Activated CD4-positive, alpha-beta memory T cell treated with anti-CD3 and anti-CD28 coated beads, Interleukin-2, amount 10 ng/mL, durations not matched to agents 7 days and 5 days (primary cell): ENCODE measurements around the gene RDH16. TPM values are rescaled to one million over a fixed set of nuclear protein-coding genes. Genes with fewer than 3 reads are reported as not detected.

Experiments
- CTCF ChIA-PET: fragments of 350-600 bp; sonication (Branson Sonifier 250); formaldehyde crosslinking; loops from one replicate; lab custom pipeline; 2021; ENCODE audit warnings: antibody characterized with exemption, inconsistent platforms; lab: Charles Lee
- POLR2A ChIA-PET: fragments of 350-600 bp; sonication (Branson Sonifier 250); formaldehyde crosslinking; loops from one replicate; lab custom pipeline; 2021; ENCODE audit warnings: antibody characterized with exemption; lab: Charles Lee
- DNase-seq: peaks from one replicate; pipeline ENCODE4 v3.0.0-alpha.2; 2020
- H3K27ac Mint-ChIP-seq: one replicate; pipeline ENCODE4 v1.8.0; 2021; ENCODE audit warnings: mild to moderate bottlenecking, mixed read lengths
- H3K27me3 Mint-ChIP-seq: one replicate; pipeline ENCODE4 v1.8.0; 2021; ENCODE audit warnings: mixed read lengths
- H3K36me3 Mint-ChIP-seq: one replicate; pipeline ENCODE4 v1.8.0; 2021; ENCODE audit warnings: low read depth, mixed read lengths
- H3K4me1 Mint-ChIP-seq: one replicate; pipeline ENCODE4 v1.8.0; 2021; ENCODE audit warnings: mixed read lengths
- H3K4me3 Mint-ChIP-seq: one replicate; pipeline ENCODE4 v1.8.0; 2021; ENCODE audit warnings: mild to moderate bottlenecking, mixed read lengths
- H3K9me3 Mint-ChIP-seq: one replicate; pipeline ENCODE4 v1.8.0; 2021; ENCODE audit warnings: mixed read lengths
- total RNA-seq, 2 experiments: library from RNA; stranded (reverse); gene quantifications; one replicate each; pipeline ENCODE4 v1.2.3, GENCODE V29; 2021

The RDH16 gene
- total RNA-seq, 2 experiments from 2014 or later = 0.28 to 0.53 TPM

- H3K9me3 Mint-ChIP-seq = no peaks in the 10 kb centered on the region
- no peak overlapping the region for H3K4me3 Mint-ChIP-seq
- ChIA-PET CTCF (interaction anchor here (0.7 to 7.5 kb wide), 4 partner anchors 8 to 239 kb away, joined by 3 to 51 read pairs (median 3); no protein-coding TSS in a partner anchor), POLR2A (interaction anchor here (1.0 to 1.3 kb wide), 2 partner anchors 8 to 82 kb away, joined by 3 to 4 read pairs; partner anchors contain the start of gene NEMP1)
- H3K27ac Mint-ChIP-seq = no peak overlapping the region
- no peaks in the 10 kb centered on the region for H3K27me3 Mint-ChIP-seq
- peaks cover 9% of the 10 kb centered on the region for H3K36me3 Mint-ChIP-seq
- peaks cover 35% of the 10 kb centered on the region for H3K4me1 Mint-ChIP-seq
- DNase-seq = no peak
These were observed 39.6 kb upstream of the RDH16 start for GRCh38 chr12:56996793-56997545.

- Mint-ChIP-seq H3K27me3 (no peaks in the 10 kb centered on the region), H3K36me3 (peaks cover 4% of the 10 kb centered on the region), H3K4me3 (no peak overlapping the region), H3K9me3 (no peaks in the 10 kb centered on the region), H3K27ac (no peak overlapping the region), H3K4me1 (peaks cover 38% of the 10 kb centered on the region)
- no peak for DNase-seq
- ChIA-PET CTCF (no interaction called here), POLR2A (interaction anchor here (1.3 to 1.7 kb wide), 2 partner anchors 9 to 116 kb away, joined by 4 read pairs; no protein-coding TSS in a partner anchor)
These were observed 38.6 kb upstream of the RDH16 start for GRCh38 chr12:56995930-56996496.

- peaks cover 39% of the 10 kb centered on the region for H3K4me1 Mint-ChIP-seq
- H3K27ac Mint-ChIP-seq = no peak overlapping the region
- H3K9me3 Mint-ChIP-seq = no peaks in the 10 kb centered on the region
- H3K27me3 Mint-ChIP-seq = no peaks in the 10 kb centered on the region
- ChIA-PET POLR2A (interaction anchor here (1.7 kb wide), 1 partner anchor 117 kb away, joined by 4 read pairs; no protein-coding TSS in a partner anchor), CTCF (no interaction called here)
- no peak for DNase-seq
- no peak overlapping the region for H3K4me3 Mint-ChIP-seq
- peaks cover 3% of the 10 kb centered on the region for H3K36me3 Mint-ChIP-seq
These were observed 38.0 kb upstream of the RDH16 start for GRCh38 chr12:56995201-56995929.

GRCh38 chr12:56994231-56994746, 36.9 kb upstream of the RDH16 start:
- no peaks in the 10 kb centered on the region for H3K9me3 Mint-ChIP-seq
- POLR2A ChIA-PET = interaction anchor here (1.6 to 1.7 kb wide), 2 partner anchors 118 to 269 kb away, joined by 4 read pairs; partner anchors contain the start of gene NACA
- peaks cover 31% of the 10 kb centered on the region for H3K4me1 Mint-ChIP-seq
- no peaks in the 10 kb centered on the region for H3K27me3 Mint-ChIP-seq
- H3K27ac Mint-ChIP-seq = no peak overlapping the region
- peaks cover 3% of the 10 kb centered on the region for H3K36me3 Mint-ChIP-seq
- no peak overlapping the region for H3K4me3 Mint-ChIP-seq
- DNase-seq = no peak
- CTCF ChIA-PET = interaction anchor here (0.8 kb wide), 1 partner anchor 11 kb away, joined by 4 read pairs; no protein-coding TSS in a partner anchor

GRCh38 chr12:56993346-56993745, 35.9 kb upstream of the RDH16 start:
- Mint-ChIP-seq H3K36me3 (peaks cover 3% of the 10 kb centered on the region), H3K4me1 (peaks cover 22% of the 10 kb centered on the region), H3K27me3 (peaks cover 3% of the 10 kb centered on the region), H3K27ac (no peak overlapping the region), H3K4me3 (no peak overlapping the region), H3K9me3 (no peaks in the 10 kb centered on the region)
- CTCF ChIA-PET = interaction anchor here (0.8 kb wide), 1 partner anchor 12 kb away, joined by 4 read pairs; no protein-coding TSS in a partner anchor
- no peak for DNase-seq
- POLR2A ChIA-PET = interaction anchor here (1.6 kb wide), 1 partner anchor 268 kb away, joined by 4 read pairs; the partner anchor contains the start of gene NACA

GRCh38 chr12:56991319-56992246, 34.2 kb upstream of the RDH16 start:
- Mint-ChIP-seq H3K4me3 (no peak overlapping the region), H3K27ac (no peak overlapping the region), H3K36me3 (peaks cover 3% of the 10 kb centered on the region), H3K9me3 (no peaks in the 10 kb centered on the region), H3K4me1 (peaks cover 23% of the 10 kb centered on the region), H3K27me3 (peaks cover 6% of the 10 kb centered on the region)
- ChIA-PET CTCF (interaction anchor here (0.6 to 1.9 kb wide), 3 partner anchors 10 to 234 kb away, joined by 3 to 6 read pairs (median 5); no protein-coding TSS in a partner anchor), POLR2A (interaction anchor here (0.6 kb wide), 1 partner anchor 121 kb away, joined by 4 read pairs; no protein-coding TSS in a partner anchor)
- DNase-seq = no peak

GRCh38 chr12:56990648-56991318, 33.4 kb upstream of the RDH16 start:
- CTCF ChIA-PET = interaction anchor here (0.8 to 1.9 kb wide), 3 partner anchors 11 to 233 kb away, joined by 3 to 6 read pairs (median 5); no protein-coding TSS in a partner anchor
- Mint-ChIP-seq H3K4me3 (no peak overlapping the region), H3K36me3 (no peaks in the 10 kb centered on the region), H3K27me3 (peaks cover 6% of the 10 kb centered on the region), H3K4me1 (peaks cover 25% of the 10 kb centered on the region), H3K27ac (no peak overlapping the region), H3K9me3 (no peaks in the 10 kb centered on the region)
- POLR2A ChIA-PET = interaction anchor here (0.6 kb wide), 1 partner anchor 121 kb away, joined by 4 read pairs; no protein-coding TSS in a partner anchor
- DNase-seq = no peak

- no peak overlapping the region for H3K4me3 Mint-ChIP-seq
- H3K27ac Mint-ChIP-seq = no peak overlapping the region
- ChIA-PET POLR2A (no interaction called here), CTCF (interaction anchor here (0.8 to 5.0 kb wide), 5 partner anchors 10 to 233 kb away, joined by 3 to 53 read pairs (median 6); no protein-coding TSS in a partner anchor)
- H3K4me1 Mint-ChIP-seq = peaks cover 25% of the 10 kb centered on the region
- no peak for DNase-seq
- H3K9me3 Mint-ChIP-seq = no peaks in the 10 kb centered on the region
- peaks cover 6% of the 10 kb centered on the region for H3K27me3 Mint-ChIP-seq
- no peaks in the 10 kb centered on the region for H3K36me3 Mint-ChIP-seq
These were observed 32.6 kb upstream of the RDH16 start for GRCh38 chr12:56989861-56990610.

- ChIA-PET POLR2A (interaction anchor here (1.0 kb wide), 1 partner anchor 11 kb away, joined by 3 read pairs; no protein-coding TSS in a partner anchor), CTCF (interaction anchor here (1.0 to 5.0 kb wide), 11 partner anchors 12 to 235 kb away, joined by 3 to 53 read pairs (median 5); partner anchors contain the start of genes HSD17B6 and ZBTB39)
- peaks cover 25% of the 10 kb centered on the region for H3K4me1 Mint-ChIP-seq
- H3K36me3 Mint-ChIP-seq = no peaks in the 10 kb centered on the region
- H3K27me3 Mint-ChIP-seq = peaks cover 6% of the 10 kb centered on the region
- no peaks in the 10 kb centered on the region for H3K9me3 Mint-ChIP-seq
- no peak overlapping the region for H3K27ac Mint-ChIP-seq
- no peak for DNase-seq
- H3K4me3 Mint-ChIP-seq = no peak overlapping the region
These were observed 30.9 kb upstream of the RDH16 start for GRCh38 chr12:56988207-56988739.

- H3K9me3 Mint-ChIP-seq = no peaks in the 10 kb centered on the region
- CTCF ChIA-PET = interaction anchor here (0.6 to 5.0 kb wide), 11 partner anchors 11 to 297 kb away, joined by 3 to 53 read pairs (median 5); partner anchors contain the start of genes HSD17B6 and ZBTB39
- POLR2A ChIA-PET = interaction anchor here (1.0 kb wide), 1 partner anchor 11 kb away, joined by 3 read pairs; no protein-coding TSS in a partner anchor
- no peaks in the 10 kb centered on the region for H3K36me3 Mint-ChIP-seq
- no peak overlapping the region for H3K27ac Mint-ChIP-seq
- no peak overlapping the region for H3K4me3 Mint-ChIP-seq
- DNase-seq = peak; percentile 78
- H3K27me3 Mint-ChIP-seq = peaks cover 6% of the 10 kb centered on the region
- H3K4me1 Mint-ChIP-seq = peaks cover 23% of the 10 kb centered on the region
These were observed 30.2 kb upstream of the RDH16 start for GRCh38 chr12:56987551-56988053.
